Right kidney (tissue), 1 donor: Measurements from ENCODE around the gene HP1BP3.

Experiments
- DNase-seq: peaks from one replicate; pipeline ENCODE4 v3.0.0-alpha.2; 2016

Gene HP1BP3

DNA sequence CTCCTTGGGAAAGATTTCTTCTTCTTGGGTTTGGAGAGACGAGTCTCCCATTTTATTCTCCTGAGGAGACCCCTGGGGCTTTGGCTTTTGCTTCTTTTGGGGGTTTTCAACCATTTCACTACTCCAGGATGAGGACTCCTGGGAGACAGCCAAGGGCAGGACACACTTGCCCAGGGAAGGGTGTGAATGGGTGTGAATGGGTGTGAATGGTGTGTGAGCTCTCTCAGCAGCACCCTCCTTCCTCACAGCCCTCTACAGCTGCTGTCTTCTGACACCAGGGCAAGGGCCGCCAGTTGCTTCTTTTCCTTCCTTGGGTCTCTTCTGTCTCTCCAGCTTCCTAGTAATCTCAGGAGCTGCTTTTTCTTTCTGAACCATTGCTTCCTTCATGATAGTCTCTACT lies 93.5 kb downstream of the HP1BP3 start:
- no peak for DNase-seq
